NCI-H1092 treated with DMSO at 0.1 percent for 48 hours (cell line): ENCODE measurements around the gene FAM53A.
"Not testable (repeated sequence)": the region's sequence is repeated elsewhere in the genome, so short reads cannot be mapped to it uniquely, and the experiment has no call there.

ENCODE experiments used
- DNase-seq: peaks from one replicate; lab custom pipeline; 2025; lab: John Stamatoyannopoulos, UW

Gene FAM53A

GRCh38 chr4:1717129-1718094, 33.3 kb upstream of the FAM53A start:
- no peak for DNase-seq

- no peak for DNase-seq
Observed at GRCh38 chr4:1716065-1716945, 32.2 kb upstream of the FAM53A start.

DNA sequence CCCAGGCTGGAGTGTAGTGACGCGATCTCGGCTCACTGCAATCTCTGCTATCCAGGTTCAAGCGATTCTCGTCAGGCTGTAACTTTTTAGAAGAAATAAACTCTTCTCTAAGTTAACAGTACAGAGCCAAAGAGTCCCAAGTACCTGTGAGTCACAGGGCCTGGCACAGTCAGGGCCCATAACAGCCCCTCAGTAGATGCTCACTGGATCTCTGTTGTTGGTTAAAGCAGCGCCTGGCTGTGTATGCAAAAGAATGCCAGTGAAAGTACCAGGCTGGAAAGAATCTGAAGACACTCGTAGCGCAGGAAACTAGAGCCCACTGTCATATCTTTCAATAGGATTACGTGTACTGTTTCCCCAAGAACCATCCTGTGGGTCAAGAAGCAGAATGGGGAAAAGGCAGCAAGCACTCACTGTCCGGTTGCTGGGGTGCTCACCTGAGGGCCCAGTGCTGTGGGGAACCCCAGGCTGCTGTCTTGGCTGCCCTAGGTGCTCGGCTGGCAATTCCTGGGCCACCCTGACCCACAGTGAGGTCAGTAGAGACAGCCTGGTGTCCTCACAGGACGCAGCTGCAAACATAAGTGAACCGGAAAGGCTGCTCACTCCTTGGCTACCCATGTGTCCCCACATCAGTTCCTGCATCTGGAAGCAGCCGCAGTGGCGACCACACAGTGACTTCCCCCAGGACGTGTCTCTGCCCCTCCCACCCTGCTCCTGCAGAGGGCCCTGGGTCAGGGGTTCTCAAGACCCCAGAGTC, 31.1 kb upstream of the FAM53A start:
- DNase-seq: no peak

DNA sequence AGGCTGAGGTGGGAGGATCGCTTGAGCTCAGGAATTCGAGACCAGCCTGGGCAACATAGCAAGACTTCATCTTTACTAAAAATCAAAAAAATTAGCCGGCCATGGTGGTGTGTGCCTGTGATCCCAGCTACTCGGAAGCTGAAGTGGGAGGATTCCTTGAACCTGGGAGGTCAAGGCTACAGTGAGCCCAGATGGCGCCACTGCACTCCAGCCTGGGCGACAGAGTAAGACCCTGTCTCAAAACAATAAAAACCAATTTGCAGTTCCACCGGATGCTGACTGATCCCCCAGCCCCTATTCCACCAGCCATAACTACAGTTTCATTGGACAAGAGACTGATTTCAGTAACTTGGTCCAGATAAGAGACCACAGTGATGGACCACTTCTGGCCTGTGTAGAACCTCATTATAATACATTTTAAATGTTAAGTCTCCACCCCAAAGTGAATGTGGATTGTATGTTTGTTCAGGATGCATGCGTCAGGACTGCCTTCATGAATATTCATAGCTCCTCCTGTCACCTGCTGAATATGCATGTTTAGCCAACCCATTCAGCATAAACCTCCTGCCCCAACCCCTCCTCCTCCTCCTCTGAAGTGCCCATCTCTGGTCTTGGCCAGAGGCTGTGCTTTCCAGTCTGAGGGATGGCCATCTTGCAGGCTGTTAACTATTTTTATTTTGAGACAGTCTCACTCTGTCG, 30.3 kb upstream of the FAM53A start:
- no peak for DNase-seq

DNA sequence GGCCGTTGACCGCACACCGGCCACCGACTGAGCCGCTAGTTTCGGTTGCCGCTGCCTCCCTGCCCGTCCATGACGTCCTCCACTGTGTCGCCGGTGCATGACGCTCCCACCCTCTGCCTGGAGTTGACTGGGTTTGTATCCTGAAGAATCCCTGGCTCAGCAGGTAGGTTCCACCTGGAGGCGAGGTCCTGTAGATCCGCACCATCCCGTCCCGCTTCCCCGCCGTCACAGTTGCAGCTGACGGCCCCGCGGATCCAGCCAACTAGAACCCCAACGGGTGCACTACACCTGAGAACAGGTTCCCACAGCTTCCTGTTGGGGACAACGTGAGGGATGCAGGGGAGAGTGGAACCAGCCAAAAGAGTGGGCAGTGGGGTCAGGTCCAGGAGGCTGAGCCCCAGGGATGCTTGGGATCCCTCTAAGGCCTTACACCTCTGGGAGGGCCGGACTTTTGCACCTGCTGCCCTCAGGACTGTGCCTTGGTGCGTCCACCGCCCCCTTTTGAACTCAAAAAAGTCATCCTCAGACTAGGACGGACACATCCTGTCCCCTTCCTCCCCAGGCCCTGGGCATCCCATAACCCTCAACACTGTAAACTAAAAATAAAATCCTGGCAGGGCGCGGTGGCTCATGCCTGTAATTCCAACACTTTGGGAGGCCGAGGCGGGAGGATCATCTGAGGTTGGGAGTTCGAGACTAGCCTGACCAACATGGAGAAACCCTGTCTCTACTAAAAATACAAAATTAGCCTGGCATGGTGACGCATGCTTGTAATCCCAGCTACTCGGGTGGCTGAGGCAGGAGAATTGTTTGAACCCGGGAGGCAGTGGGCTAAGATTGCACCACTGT, 29.1 kb upstream of the FAM53A start:
- no peak for DNase-seq

DNA sequence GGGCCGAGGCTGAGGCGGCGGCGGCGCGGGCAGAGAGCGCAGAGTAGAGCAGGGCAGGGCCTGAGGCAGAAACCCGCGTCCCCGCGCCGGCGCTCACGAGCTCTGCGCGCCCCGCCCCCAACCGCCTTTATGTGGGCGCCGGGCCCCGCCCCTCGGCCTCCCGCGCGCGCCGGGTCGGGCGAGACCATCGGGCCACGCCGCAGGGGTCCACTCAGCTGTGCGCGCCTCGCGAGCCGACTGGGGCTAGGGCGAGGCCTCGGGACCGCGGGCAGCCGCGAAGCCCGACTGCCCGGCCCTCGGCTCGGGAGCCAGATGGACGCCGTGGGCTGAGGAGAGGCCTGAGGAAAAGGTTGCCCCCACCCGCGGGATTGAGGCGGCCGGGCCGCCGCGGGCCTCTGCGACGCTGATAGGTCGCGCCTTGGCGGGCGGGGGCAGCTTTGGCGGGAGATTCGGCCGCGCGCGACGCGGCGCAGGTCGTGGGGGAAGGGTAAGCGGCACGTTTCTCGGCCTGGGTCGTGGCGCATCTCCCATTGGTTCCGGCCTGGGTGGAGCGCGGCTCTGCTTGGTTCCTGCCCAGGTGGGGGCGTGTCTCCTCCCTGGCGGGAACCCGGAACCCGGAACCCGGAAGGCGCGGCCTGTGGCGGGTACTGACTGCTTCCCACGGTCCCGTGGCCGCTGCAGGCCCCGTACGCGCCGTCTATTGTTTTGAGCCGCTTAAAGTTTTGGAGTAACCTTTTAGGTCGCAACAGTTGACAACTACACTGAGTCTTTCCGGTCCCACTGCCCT, 28.3 kb upstream of the FAM53A start, which contains the start of gene SLBP:
TSS of gene SLBP (minus strand) at position 104 of the 787 bp plus-strand sequence. CDS start 131 bp downstream, outside the sequence.
- DNase-seq: peak; percentile 95

- peak; percentile 36 for DNase-seq
Observed at GRCh38 chr4:1711571-1712215, 27.6 kb upstream of the FAM53A start.

- DNase-seq: no peak
Observed at GRCh38 chr4:1711055-1711570, 27.0 kb upstream of the FAM53A start.

- no peak for DNase-seq
Observed at GRCh38 chr4:1708581-1708980, 24.5 kb upstream of the FAM53A start.

- no peak for DNase-seq
Observed at GRCh38 chr4:1706358-1706757, 22.2 kb upstream of the FAM53A start.

DNA sequence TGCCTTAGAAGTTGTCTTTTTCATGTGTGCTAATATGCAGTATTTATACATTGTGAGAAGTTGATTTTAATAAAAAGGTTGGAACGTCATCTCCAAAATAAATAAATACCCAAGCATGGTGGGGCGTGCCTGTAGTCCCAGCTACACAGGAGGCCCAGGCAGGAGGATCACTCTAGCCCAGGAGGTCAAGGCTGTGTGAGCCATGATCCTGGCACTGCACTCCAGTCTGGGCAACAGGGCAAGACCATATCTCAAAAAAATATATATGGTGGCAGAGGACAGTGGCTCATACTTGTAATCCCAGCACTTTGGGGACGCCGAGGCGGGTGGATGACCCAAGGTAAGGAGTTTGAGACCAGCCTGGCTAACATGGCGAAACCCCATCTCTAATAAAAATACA, 21.6 kb upstream of the FAM53A start:
- no peak for DNase-seq

DNA sequence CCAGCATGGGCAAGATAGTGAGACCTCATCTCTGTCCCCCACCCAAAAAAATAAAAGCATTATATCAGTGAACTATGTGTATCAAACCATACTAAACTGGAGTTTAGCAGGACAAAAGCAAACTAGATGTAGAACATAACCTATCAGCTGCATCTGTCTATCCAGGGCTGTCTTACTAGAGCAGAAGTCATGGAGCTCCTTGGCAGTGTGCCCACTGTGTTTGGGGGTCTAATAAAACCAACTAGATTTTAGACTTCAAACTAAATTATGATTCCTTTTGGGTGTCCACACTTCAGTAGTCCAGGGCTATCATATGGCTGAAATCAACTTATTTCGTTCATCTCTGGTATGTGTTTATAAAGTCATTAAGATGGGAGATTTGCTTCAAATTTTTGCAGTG, 19.8 kb upstream of the FAM53A start:
- DNase-seq: no peak

GRCh38 chr4:1701671-1702070, 17.6 kb upstream of the FAM53A start:
- DNase-seq: not testable (repeated sequence)

GRCh38 chr4:1695913-1696312, 11.8 kb upstream of the FAM53A start:
- DNase-seq: no peak

DNA sequence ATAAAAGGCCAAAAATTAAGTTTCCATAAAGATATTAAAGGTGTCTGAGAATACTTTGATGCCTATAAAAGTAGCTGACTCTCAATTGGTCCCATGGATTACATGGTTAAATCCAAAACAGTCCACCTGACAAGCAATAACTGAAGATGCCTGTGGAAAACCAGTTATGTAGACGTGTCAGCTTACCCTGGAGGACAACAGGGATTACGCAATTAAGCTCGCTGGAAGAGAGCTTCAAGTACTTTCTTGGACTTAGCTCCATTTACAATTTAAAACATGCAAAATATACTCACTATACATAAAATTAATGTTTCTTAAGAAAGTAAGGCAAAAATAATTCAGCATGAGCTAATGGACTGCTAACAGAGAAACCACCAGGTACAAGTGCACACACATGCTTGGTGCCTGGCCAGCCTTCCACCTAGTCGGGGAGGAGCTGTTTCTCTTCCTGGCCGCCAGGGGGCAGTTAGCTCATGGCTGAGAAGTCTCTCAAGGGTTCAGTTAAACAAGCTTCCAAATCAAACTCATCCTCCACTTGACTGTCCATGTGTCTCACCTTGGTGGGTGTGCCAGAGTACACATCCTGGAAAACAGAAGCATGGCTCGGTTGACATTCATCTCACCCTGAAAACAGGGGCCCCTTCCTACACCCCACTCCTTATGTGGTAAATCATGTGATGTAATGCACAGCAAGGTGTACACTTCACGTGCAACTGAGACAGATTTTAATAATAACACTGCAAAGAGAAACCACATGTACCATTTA, 9.2 kb upstream of the FAM53A start:
- peak; percentile 74 for DNase-seq

GRCh38 chr4:1691737-1692373, 7.7 kb upstream of the FAM53A start:
- no peak for DNase-seq

- DNase-seq: no peak
Observed at GRCh38 chr4:1690698-1691097, 6.6 kb upstream of the FAM53A start.
